NOMO-1 treated with DMSO at 0.1 percent for 48 hours (cell line): ENCODE data around the gene GPR173.
A peak's percentile ranks its signal among the peaks of the same experiment; 100 is the strongest.

Source experiments
- DNase-seq: peaks from one replicate; lab custom pipeline; 2025; ENCODE audit not compliant: unreplicated experiment; lab: John Stamatoyannopoulos, UW

Gene GPR173

GRCh38 chrX:53065104-53065503 is 16.5 kb downstream of the GPR173 start:
- no peak for DNase-seq

DNA sequence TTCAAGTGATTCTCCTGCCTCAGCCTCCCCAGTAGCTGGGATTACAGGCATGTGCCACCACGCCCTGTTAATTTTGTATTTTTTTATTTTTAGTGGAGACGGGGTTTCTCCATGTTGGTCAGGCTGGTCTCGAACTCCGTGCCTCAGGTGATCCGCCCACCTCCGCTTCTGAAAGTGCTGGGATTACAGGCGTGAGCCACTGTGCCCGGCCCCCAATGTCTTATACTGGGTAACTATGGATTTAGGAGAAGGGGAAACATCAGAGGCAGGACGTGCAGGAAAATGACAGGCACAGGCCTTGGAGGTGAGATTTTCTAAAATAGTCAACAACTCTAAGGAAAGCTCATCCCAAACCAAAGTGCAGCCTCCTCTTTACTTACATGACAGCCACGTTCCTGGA is 22.5 kb downstream of the GPR173 start:
- no peak for DNase-seq

DNA sequence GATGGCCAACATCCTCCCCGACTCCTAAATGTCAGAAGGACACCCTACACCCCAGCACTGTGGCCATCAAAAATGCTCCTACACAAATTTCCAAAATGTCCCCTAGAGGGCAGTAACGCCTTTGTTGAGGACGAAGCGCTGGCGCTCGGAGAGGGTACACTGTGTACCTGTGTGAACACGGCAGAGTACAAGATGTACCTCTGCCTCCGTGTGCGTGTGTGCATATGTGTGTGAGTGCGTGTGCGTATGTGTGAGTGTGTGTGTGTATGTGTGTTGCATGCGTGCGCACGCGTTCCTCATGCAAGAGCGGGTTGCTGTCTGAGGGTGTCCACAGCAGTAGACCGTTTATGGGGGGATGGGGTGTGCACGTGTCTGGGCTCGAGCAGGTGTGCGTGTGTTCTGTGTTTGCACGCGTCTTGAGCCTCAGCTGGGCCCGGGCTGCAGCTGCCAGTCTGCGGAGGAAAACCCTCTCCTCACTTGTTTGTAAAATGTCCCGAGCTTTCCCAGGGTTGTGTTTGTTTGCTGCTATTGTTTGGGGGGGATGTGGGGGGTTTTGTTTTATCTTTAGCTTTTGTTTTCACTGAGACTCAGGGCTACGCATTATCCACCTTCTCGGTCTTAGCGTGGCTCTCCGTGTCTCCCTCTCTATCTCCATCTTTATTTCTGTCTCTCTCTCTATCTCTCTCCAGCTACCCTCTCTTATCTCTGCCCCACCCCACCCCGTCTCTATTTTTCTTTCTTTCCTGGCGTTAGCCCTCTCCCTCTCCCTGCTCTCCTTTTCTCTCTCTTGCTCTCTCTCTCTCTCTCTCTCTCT is 23.2 kb downstream of the GPR173 start:
- DNase-seq: peak; percentile 58

- DNase-seq: peak; percentile 52
Observed at GRCh38 chrX:53072418-53073114, 24.0 kb downstream of the GPR173 start.

- DNase-seq: peak; percentile 11
Observed at GRCh38 chrX:53073115-53073586, 24.6 kb downstream of the GPR173 start.

DNA sequence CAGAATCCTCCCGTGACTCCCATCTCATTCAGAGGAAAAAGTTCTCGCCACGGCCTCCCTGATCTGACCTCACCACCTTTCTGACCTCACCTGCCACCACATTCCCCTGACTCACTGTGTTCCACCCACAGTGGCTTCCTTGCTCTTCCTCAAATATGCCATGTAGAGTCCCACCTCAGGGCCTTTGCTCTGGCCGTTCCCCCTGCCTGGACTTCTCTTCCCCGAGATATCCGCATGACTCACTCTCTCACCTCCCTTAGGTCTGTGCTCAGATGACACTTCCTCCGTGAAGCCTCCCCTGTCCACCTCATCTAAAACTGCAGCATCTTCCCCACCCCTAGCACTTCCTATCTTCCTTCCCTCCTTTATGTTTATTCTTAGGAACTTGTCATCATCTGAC is 26.4 kb downstream of the GPR173 start:
- DNase-seq: peak; percentile 44

GRCh38 chrX:53076671-53077070 is 28.1 kb downstream of the GPR173 start:
- DNase-seq: no peak

- DNase-seq: no peak
Observed at GRCh38 chrX:53077207-53078197, 28.9 kb downstream of the GPR173 start.

- DNase-seq: no peak
Observed at GRCh38 chrX:53078943-53079342, 30.4 kb downstream of the GPR173 start.

DNA sequence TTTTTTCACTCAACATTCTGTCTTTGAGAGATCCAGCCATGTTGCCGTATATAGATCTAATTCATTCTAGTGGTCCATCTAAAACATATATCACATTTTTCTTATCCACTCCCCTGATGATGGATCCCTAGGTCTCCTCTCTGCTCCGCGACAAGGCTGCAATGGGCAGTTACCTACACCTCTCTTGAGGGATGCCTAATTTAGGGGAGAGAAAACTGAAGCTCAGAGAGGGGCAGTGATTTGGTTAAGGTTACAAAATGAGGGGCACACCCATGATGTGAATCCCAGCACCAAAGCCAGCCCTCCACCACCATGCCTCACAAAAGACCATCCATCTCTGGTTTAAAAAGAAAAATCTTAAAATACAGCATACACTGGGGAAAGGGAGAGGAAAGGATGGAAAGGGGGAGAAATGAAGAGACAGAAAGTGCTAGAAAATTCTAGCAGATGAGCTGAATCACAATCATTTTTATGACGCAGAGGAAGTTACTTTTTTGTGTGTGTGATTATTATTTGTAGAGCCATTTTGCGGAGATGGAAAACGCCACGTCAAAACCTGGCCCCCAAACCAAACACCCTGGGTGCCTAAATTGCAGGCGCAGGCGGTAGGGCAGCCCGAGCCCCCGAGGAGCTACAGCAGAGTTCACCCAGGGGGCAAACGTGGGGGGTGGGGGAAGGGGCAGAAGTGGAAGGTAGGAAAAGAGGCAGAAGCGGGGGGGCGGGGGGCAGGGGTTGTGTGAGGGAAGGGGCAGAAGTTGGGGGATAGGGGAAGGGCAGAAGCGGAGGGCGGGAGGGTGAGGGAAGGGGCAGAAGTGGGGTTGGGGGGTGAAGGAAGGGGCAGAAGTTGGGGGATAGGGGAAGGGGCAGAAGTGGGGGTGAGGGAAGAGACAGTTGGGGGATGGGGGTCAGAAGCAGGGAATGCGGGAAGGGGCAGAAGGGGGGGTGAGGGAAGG is 32.3 kb downstream of the GPR173 start:
- DNase-seq: no peak

- DNase-seq: peak; percentile 84
Observed at GRCh38 chrX:53081925-53082772, 33.6 kb downstream of the GPR173 start, which contains the start of gene TSPYL2. Gene TSPYL2 (plus strand): TSS chrX:53082367. CDS start chrX:53082499, 132 bp downstream.

DNA sequence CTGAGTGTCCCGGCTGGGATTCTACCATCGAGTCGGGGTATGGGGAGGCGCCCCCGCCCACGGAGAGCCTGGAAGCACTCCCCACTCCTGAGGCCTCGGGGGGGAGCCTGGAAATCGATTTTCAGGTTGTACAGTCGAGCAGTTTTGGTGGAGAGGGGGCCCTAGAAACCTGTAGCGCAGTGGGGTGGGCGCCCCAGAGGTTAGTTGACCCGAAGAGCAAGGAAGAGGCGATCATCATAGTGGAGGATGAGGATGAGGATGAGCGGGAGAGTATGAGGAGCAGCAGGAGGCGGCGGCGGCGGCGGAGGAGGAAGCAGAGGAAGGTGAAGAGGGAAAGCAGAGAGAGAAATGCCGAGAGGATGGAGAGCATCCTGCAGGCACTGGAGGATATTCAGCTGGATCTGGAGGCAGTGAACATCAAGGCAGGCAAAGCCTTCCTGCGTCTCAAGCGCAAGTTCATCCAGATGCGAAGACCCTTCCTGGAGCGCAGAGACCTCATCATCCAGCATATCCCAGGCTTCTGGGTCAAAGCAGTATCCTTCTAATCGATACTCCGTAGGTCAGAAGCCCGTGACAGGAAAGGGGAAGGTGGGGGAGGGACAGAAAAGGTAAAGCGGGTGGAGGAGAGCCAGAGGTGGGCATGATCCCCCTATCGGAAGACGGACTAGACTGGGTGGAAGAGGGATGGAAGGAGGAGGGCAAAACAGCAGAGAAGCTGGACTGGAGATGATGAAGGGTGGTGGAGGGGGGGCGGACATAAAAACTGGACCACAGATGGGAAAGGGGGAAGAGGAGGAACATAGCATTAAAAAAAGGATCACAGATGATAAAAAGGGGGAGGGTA is 34.4 kb downstream of the GPR173 start:
- no peak for DNase-seq

DNA sequence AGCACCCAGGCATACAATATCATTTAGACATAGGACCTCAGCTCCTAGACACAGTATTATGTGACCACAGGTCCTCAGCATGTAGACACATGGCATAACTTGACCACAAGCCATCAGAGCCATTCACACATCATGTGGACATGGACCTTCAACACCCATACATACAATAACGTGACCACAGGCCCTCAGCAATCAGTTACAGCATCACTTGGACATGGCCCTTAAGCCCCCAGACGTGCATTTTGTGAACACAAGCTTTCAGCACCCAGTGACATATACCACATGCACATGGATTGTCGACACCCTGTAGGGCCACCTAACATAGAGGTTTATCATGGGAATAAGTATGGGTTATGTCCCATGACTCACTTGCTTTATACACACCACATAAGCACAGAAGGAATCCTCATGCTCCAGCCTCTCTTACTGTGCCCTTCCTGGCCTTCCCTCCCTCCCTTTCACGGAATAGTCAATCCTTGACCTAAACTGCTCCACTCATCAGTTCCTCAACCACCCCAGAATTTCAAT is 35.5 kb downstream of the GPR173 start:
- DNase-seq: no peak

- no peak for DNase-seq
Observed at GRCh38 chrX:53084863-53085262, 36.3 kb downstream of the GPR173 start.

- no peak for DNase-seq
Observed at GRCh38 chrX:53085661-53086229, 37.2 kb downstream of the GPR173 start.

DNA sequence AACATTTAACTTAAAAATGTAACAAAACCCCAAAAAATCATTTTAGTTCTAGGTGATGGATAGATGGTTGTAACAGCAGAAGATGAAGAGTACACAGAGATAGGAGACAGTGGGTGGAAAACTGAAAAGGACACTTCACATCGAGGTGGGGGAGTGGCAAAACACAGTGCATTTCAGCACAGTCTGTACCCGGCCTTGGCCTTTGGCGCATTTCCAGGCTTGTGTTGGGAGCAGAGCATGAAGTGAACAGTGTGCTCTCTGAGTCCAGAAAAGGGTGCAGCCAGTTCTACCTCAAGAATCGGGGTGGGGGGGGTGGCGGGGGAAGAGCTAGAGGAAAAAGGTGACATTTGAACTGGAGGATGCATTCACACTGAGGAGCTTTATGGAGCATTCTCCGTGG is 37.9 kb downstream of the GPR173 start:
- DNase-seq: no peak

GRCh38 chrX:53087388-53087831 is 38.8 kb downstream of the GPR173 start:
- no peak for DNase-seq
